HG03039 (cell line): ENCODE data around the gene MFAP2.

ENCODE experiments used
- ATAC-seq: cut with Tn5 transposase; IDR thresholded peaks from one replicate; pipeline ENCODE4 v1.9.1; 2021; ENCODE audit warnings: mild to moderate bottlenecking, moderate library complexity; ENCODE audit not compliant: unreplicated experiment

Gene MFAP2

DNA sequence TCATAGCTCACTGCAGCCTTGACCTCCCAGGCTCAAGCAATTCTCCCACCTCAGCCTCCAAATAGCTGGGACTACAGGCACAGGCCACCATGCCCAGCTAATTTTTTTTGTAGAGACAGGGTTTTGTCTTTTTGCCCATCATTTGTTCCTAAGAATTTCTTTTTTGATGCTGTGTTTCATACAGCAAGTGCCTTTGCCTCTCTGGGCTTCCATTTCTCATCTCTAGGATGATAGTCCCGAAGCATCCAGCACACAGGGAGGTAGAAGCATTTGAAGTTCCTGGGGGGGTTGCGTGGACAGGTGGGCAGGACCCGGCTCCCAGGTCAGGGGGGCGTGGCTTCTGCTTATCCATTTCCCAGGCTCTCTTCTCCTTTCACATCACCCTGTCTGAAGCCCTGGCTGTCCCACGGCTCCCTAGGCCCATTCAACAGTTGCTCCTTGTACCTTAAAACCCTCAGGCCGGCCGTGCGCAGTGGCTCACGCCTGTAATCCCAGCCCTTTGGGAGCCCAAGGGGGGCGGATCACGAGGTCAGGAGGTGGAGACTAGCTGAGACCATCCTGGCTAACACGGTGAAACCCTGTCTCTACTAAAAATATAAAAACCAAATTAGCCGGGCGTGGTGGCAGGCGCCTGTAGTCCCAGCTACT, 27.9 kb upstream of the MFAP2 start:
- no peak for ATAC-seq

DNA sequence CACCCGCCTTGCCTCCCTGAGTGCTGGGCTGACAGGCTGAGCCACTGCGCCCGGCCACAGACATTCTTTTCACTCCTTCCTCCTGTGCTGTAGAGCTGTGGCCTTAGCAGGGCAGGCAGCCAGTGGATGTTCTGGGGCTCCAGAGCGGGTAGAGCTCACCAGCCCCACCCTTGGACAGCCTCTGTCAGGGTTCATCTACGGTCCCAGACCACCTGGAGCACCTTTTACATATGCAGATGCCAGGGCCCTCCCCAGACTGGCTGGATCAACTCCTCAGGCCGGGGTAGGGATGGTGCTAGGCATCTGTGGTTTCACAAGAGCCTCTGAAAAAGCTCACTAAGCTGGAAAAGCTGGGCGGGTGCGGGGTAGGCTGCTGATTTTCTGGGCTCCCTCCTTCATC, 26.7 kb upstream of the MFAP2 start:
- no peak for ATAC-seq

DNA sequence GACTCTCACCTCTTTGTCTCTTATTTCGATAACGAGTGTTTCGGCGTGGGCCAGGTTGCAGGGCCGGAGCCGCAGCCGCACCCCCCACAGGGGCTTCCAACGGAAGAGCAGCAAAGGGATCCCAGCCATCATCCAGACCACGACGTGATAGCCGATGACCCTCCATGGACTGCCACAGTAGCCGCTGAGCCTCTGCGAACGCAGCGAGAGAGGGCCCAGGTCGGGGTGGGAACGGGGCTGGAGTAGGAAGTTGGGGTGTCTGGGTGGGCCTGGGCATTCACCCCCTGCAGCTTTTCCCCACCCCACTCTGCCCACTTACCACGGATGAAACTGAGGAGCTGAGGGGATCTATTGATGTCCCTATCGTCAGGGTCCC, 24.9 kb upstream of the MFAP2 start:
- no peak for ATAC-seq

DNA sequence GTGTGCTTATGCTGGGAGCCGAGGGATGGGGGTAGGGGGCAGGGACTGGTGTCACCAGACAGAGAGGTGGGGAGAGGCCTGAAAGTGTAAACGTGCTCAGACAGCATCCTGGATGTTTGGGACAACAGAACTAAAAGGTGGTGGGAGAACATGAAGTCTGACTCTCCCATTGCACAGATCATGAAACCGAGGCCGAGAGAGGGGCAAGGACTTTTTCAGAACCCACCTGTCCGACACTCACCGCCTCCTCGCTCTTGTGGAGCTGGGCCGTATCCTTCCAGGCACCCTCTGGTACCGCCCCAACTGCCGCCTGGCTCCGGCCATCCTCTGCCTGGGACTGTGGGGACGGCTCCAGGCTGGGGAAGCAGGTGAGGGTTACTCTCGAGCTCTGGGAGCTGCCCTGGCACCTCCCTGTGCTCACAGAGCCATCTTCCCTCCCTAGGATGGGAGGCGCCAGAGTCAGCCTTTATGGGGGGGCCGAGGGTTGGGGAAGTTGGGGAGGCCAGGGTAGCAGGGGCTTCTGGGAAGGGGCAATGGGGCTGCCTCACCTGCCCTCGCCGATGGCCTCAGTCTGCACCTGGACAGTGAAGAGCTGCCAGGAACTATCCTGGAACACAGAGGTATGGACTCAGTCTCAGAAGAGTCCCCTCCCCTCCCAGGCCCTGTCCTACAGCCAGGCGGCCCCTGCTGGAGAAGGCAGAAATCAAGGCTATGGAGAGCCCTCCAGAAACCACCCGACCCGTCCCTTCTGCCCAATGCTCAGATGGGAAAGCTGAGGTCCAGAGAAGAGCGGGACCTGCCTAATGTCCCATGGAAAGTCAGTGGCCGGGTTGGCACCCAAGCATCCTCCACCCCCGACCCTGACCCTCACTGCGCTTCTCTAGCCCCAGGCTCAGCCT, 24.3 kb upstream of the MFAP2 start:
- no peak for ATAC-seq

DNA sequence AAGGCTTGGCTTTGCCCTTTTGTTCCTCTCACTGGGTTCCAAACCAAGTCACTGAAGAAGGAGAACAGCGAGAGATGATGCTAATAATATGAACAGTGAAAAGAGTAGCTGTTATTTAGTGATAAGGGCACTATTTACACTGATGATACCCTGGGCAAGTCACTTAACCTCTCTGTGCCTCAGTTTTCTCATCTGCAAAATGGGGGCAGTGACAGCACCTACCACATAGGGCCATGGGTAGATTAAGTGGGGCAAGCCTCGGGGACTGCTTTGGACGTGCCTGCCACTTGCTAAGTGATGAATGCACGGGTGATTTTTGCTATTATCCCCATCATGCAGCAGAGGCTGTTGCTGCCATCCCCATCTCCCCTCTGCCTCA, 22.1 kb upstream of the MFAP2 start:
- ATAC-seq: no peak

DNA sequence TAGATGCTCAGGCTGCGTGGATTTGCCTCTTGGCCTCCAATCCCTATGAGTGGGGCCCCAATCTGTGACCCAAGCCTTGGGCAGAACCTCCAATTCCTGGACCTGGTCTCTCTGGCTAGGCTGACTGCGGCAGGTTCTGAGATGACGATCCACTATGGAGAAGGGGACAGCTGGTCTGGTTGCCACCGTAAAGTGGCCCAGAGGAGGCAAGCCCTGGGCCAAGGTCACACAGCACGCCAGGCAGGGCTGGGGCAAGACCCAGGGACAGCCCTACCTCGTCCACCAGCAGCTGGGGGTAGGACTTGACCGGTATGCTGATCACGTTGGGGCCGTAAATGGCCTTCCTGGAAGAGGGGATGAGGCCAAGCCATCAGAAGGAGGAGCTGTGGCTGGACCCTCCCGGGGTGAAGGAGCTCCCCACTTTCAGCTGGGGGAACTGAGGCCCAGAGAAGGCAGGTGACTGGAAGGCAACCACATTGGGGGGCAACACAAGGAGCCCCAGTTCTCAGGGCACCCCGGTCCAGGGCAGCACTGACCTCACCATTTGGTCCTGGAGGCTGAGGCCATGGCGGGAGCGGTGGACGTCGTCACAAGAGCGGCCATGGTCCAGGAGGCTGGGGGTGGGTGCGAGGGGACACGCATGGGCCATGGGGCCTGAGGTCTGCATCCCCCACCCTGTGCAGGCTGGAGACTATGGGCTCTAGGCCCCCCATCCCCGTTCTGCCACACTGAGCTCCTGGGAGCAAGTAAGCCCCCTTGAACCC, 21.5 kb upstream of the MFAP2 start:
- no peak for ATAC-seq

DNA sequence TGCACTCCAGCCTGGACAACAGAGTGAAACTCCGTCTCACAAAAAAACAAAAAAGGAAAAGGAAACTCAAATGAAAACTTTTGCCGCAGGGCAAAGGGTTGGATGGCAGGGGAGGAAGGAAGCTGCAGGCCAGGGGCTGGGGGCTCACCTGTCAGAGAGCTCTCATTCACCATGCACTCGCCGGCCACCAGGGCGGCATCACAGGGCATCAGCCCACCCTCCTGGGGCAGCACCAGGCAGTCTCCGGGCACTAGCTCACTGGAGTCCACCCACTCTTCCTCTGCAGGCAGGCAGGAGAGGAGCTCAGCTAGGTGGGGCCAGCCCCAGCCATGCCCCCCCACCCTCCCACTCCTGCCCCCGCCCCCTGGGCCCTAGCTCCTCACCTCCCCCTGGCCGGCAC, 19.4 kb upstream of the MFAP2 start:
- ATAC-seq: no peak

DNA sequence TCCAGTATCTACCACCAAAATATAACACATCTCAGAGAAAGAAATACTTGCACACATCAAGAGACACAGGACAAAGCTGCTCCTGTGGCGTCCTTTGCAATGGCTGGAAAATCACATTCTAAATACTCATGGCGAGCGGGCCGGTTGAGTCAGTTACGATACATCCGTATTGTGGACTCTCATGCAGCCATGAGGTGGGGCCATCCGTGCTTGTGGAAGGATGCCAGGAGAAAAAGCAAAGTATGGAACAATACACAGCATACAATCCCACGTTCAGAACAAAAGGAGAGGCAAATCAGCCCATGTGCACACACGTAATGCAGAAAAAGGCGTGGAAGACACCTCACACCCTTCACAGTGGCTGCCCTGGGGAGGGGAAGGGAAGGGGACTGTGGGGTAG, 18.2 kb upstream of the MFAP2 start:
- ATAC-seq: no peak

DNA sequence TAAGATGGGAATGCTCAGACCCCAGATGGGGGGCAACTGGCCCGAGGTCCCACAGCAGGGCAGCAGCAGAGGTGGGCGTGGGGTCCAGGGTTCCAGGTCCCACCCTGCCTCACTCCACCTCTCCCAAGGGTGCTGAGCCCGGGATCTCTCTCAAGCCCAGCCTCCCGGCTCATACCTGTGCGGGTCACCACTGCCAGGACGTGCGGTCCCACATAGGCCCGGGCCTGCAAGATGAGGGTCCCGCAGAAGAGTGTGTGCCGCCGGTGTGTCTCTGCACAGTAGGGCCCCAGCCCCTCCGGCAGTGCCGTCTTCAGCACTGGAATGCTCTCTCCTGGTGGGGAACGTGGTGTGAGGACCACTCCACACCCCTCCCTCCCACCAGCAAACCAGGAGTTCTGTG, 16.4 kb upstream of the MFAP2 start:
- no peak for ATAC-seq

DNA sequence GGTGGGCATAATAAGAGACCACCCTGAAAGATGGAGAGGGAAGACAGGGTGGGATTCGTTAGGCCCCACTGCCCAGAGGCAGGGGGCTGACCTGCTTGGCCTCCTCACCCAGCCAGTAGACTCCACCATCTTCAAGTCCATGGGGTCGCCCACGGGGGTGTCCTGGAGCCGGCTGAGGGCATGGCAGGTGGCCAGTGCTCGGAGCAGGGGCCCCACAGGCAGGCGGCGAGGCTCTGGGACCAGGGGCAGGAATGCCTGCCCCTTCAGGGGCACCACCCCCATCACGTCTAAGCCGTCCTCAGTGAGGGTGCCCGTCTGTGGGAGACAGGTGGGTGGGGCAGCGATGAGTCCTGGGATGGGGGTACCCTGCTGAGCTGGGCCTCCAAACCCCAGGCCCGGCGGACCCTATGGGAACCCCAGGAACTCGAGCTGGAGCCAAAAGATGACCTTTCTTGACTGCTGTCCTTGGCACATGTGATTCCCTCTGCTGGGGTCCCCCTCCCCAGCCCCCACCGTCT, 13.2 kb upstream of the MFAP2 start:
- no peak for ATAC-seq

DNA sequence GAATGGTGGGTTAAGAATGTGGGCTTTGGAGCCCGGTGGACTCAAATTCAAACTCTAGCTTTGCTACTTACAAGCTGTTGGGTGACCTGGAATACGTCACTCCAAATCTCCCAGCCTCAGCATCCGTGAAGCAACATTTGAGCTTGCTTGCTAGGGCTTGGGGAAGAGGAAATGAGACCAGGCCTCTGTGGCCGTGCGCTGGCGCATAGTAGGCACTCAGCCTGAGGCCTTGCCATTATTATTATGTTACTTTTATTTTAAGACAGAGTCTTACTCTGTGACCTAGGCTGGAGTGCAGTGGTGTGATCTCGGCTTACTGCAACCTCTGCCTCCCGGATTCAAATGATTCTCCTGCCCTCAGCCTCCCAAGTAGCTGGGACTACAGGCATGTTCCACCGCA, 12.3 kb upstream of the MFAP2 start:
- ATAC-seq: no peak

DNA sequence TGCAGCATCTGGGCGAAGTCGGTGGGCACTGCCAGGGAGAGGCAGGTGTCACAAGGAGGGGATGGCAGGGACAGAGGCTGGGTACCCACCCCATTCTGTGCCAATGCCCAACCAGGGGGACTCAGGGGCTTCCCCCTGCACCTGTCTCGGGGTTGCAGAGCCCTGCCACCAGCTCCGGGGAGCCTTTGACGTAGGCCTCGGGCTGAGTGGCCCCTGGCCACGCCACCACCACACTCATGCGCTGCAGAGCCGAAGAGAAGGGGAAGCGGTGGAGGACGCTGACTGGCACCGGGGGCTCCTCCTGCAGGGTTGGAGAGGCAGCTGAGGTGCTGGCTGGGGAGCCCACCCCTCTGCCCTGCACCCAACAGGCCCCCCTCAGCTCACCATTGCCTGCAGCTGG, 11.7 kb upstream of the MFAP2 start:
- no peak for ATAC-seq

DNA sequence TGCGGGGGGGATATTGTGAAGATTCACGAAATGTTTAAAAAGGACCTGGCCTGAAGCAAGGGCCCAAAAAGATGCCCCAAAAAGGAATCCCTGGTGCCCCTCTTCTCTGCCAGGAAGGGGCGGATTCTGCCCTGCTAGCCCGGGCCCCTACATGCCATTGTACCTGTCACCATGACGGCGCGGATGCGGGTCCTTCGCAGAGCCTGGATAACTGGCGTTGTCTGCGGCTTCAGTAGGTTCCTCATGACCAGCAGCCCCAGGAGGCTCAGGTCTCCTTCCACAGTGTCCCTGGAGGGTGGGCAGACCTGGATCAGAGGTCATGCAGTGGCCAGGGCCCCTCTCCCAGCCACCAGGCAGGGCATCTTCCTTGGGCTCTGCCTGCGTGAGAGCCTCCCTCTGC, 11.2 kb upstream of the MFAP2 start:
- no peak for ATAC-seq

DNA sequence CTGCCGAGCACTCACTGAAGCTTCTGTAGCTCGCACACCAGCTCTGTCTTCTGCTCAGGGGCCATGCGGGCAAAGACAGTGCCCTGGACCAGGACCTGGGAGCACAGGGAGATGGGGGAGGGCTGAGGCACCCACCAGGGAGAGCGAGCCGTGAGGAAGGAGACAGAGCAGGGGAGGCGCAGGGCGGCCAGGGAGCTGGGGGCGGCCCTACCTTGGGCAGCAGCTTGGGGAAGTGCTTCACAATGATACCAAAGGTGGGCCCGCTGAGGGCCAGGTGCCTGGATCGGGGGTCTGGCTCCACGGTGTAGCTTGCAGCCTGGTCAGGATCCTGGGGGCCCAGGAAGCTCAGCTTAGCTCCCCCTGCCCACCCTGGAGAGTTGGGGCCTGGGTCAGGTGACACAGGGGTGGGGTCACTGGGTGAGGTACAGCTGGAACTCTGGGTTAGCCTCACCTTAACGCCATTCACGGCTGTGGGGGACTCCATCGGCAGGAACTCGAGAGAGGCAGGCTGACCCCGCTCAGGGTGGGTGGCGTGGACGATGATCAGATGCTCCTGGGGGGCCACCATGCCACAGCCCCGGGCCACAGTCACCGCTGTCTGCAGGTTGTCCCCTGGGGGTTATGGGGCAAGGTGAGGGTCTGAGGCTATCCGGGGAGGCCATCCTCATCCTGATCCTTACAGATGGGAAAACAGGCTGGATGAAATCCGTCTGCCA, 9.4 kb upstream of the MFAP2 start:
- no peak for ATAC-seq

DNA sequence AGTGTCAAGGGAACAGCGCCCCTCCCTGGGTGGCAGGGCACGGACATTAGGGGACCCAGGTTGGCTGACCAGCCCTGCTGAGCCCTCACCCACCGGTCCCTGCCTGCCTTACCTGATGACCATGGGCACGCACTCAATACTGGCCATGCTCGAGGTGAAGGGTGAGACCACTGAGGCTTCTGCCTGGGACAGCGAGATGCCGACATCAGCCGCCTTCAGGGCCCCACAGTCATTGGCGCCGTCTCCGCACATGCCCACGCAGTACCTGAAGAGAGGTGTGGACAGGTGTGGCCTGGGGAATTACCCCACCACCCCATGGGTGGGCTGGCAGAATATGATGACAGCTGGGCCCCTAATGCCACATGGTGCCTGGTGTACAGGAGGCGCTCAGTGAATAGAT, 7.8 kb upstream of the MFAP2 start:
- no peak for ATAC-seq

DNA sequence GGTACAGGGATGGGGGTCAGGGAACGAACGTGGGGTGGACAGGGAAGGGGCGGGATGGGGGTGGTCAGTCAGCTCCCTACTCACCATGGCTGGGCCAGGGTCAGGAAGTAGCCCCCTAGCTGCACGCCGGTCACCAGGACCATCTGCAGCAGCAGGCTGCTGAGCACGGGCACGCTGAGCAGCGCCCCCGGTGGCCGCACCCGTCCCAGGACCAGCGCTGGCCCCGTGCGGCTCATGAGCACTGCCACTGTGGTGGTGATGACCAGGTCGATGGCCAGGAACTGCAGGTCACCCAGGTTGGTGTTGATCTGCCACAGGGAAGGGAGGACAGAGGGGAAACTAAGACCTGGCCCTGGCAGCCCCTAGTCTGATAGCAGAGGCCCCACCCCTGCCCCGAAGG, 6.5 kb upstream of the MFAP2 start:
- no peak for ATAC-seq

DNA sequence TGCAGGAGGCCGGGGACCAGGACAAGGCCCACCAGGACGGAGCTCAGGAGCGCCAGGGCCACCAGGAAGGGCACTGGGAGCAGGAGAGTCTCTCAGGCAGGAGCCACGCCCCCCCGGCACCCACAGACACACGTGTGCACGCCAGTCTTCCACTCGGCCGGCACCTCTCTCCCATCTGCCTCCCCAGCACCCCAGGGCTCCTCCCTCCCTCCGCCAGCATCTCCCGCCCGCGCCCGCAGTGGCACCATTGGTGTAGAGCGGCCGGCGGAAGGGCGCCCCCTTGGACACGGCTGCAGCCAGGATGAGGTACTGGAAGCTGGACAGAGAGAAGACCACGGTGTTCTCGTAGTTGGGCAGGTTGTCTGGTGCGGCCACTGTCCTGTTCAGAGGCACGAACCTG, 6.1 kb upstream of the MFAP2 start:
- ATAC-seq: no peak

DNA sequence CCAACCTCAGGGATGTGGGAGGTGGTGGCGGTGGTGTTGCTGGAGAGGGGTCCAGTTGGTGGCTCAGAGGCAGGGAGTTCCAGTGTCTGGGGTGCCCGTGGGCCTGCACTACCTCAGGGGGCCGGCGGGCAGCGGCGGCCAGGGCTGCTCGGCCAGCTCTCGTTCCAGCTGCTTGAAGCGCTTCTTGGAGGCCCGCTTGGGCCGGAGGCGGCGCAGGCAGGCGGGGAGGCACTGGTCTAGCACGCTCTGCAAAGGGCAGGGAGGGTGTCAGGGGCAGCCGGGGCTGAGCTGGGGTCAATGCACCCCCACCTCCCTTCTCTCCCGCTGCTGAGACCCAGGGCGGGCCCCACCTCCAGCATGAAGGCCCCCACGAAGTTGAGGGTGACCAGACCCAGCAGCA, 5.7 kb upstream of the MFAP2 start:
- ATAC-seq: no peak

DNA sequence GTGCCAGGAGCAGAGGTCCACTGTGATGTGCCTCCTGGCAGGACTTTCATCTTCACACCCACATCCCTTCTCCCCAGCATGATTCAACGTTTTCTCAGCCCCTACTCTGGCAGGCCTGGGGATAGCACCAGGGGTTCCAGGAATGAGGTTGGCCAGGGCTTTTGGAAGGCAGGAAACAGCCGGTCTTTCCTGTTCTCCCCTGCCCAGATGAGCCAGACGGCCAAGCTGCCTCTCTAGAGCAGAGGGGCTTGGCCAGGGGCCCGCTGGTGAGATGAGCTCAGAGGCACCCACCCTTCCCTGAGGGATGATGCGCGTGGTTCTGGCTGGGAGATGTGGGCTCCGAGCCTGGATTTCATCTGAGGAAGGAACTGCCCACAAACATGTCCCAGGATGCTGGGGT, 4.3 kb upstream of the MFAP2 start:
- no peak for ATAC-seq

DNA sequence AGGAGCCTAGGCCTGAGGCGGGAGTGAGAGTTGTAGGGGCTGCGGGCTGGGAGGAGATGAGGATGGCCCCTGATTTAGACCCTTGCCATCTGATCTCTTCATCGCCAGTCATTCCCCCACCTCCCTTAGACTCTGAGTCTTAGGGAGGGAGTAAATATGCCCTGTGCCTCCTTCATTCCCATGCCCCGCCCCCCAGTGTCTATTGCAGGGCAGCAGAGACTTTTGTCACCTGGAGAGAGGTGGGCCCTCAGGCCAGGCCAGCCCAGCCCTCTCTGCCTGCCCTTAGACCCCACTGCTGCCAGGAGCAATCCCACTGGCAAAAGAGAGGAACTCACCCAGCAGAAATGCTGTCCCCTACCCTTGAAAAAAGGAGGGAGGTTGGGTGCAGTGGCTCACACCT, 3.2 kb upstream of the MFAP2 start:
- no peak for ATAC-seq

DNA sequence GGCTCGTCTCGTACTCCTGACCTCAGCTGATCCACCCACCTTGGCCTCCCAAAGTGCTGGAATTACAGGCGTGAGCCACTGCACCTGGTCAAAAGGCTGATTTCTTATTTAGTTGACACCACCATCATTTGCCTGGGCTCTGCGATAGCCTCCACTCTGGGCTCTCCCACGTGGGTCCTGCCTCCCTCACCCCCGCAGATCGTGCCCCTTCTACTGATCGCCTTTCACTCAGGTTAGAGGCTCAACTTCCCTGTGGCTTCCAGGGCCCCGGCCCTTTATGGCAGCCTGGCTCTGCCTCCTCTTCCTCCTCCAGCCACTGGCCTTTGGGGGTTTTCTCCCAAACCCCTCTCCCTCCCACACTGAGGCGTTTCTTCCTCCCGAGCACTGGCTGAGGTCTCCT, 2.5 kb upstream of the MFAP2 start:
- no peak for ATAC-seq
